ENCODE results near the gene RAE1.

The RAE1 gene

DNA sequence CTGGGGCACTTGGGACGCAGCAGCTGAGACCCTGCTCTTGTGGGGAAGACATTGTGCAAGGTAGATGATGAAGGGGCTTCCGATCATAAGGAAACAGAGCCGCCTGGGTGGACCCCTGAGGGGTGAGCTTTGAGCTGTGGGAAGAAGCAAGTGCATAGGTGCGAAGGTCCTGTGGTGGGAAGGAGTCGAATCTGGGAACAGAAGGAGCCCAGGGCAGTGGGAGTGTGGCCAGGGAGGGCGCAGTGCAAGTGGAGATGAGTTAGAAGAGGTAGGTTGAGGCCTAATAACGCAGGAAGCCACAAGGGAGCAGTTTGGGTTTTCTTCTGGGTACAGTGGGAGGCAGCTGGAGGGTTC, 50.5 kb downstream of the RAE1 start:
- no peak for DNase-seq

DNA sequence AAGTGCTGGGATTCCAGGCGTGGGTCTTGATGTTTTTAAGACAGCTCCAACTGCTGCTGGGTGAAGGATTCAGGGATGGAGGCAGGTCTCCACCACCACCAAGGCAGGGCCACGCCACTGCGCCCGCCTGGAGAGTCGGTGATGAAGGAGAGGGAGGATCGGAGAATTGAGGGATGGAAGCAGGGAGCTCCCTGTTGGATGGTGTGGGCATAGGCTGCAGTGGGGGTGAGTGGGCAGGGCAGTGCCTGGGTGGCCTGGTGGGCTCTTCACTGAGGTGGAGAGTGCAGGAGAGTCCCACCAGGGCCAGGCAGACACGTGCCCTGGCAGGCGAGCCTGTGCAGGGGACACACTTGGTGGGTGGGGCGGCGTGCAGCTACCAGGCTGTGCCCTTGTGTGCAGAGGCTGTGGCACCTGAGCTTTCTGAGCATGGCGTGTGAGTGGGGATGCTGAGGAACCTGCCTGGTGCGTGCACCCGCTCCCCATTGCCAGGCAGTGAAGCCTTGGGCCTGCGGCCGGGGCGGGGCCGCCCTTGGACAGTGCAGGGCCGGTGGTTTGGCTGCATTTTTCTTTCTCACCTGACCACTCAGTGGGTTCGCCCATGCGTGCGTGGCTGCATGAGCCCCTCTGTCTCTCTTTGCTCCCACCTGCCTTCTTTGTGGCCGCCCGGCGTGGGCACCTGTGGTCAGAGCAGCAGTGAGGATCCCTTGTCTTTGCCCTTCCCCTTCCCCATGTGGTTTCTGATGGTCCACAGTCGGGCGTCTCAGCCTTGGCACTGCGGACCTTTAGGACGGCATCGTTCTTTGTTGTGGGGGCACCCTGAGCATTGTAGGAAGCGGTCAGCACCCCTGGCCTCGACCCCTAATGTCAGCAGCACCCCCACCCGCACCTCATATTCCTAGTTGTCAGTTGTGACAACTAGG, 51.4 kb downstream of the RAE1 start:
- no peak for DNase-seq

DNA sequence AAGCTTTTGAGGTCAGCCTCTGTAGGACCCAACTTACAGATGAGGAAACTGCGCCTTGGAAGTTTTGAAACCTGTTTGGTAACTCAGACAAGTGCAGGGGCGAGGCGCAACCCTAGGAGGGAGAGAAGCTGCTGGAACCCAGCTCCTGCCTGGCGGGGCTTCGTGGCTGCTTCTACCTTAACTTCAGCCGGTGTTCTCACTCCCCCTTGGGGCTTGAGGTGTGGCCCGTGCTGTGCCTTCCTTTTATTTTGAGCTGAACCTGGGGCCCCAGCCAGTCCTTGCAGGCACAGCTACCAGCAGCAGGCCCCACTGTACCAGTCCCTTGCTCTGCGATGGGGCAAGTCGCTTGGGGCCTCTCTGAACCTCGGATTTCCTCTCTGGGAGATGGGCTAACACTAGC, 52.2 kb downstream of the RAE1 start:
- no peak for DNase-seq

DNA sequence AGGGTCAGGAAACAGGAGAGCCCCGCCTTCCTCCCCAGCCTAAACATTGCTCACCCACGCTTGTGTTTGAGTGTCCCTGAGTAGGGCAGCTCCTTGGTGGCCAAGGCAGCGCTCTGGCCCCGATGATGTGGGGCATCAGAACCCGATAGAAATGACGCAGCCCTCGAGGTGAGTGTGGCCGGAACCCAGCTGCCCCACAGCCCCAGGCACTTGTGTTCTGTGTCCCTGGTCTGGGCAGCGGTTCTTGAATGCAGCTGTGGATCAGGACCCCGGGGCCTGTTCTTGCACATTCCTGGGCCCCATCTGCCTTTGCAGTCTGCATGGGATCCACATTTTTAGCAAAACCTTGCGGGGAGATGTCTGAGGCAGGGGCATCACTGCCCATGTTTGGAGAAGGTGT, 53.0 kb downstream of the RAE1 start:
- no peak for DNase-seq

DNA sequence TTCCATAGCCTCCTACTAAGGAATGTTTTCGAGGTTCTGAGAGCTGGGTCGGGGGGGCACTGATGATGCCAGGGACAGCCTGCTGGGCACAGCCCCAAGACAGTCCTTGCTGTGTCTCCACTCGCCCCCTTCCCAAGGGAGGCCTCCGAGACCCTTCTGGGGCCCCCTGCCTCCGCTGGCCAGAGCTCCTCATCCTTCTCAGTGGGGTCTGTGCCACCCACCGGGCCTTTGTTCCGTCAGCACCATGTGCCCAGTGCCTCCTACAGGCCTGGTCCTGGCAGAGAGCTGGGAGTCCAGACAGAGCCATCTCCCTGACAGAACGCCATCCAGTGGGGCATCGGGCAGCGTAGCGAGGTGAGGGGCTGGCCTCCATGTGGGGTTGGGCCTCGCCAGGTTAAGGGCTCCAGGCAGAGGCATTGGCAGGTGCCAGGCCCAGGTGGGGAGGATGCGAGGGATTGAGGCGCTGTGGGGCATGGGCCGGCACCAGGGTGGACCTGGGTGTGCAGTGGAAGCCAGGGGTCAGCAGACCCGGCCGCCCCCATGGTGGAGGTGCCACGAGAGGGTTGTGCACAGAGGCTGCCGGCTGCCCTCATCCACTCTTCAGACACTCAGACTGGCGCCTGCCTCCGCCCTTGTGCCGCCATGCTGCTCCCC, 53.5 kb downstream of the RAE1 start:
- no peak for DNase-seq

DNA sequence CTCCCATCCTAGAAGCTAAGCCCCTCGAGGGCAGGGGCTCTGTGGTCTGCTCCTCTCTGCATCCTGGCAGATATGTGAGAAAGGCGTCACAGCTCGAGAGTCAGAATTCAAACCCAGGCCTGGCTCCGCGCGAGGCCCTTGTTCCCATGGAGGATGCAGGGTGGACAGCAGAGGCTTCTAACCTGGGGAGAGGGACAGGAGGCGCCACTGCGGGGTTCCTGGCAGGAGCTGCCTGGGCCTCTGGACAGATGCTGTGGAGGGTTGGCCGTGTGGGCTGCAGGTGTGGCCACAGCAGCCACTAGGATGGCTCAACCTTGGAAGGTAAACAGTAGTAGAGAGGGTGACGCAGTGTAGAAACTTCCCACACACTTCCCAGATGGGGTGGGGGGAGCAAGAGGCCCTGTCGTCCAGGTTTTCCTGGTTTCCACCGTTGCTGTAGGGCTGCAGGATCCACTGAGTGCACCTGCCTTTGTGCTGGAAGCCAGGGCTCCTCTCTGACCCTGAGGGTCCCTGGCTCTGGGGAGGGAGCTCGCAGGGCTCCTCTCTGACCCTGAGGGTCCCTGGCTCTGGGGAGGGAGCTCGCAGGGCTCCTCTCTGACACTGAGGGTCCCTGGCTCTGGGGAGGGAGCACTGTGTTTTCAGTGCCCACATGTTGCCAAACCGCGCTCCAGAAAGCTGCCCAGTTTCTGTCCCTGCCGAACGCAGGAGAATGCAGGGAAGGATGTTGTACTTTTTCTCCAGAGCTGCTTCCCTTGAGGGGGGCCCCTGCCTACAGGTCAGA, 54.4 kb downstream of the RAE1 start:
- DNase-seq, result no peak

DNA sequence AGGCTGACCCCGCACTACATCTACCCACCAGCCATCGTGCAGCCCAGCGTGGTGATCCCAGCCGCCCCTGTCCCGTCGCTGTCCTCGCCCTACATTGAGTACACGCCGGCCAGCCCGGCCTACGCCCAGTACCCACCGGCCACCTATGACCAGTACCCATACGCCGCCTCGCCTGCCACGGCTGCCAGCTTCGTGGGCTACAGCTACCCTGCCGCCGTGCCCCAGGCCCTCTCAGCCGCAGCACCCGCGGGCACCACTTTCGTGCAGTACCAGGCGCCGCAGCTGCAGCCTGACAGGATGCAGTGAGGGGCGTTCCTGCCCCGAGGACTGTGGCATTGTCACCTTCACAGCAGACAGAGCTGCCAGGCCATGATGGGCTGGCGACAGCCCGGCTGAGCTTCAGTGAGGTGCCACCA, 56.5 kb downstream of the RAE1 start:
- DNase-seq, result no peak

DNA sequence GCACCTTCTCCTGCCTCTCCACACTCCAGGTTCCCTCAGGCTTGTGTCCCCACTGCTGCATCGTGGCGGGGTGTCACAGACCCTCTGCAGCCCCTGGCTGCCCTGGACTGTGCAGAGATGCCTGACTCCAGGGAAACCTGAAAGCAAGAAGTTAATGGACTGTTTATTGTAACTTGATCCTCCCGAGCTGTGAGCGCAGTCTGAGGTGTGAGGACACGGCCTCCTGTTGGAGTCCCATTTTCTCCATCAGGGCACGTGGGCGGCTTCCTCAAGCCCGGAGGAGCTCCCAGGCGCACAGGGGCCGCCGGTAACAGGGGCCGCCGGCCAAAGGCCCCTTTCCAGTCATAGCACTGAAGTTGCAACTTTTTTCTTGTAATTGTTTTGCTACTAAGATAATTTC, 57.1 kb downstream of the RAE1 start:
- DNase-seq, result no peak

DNA sequence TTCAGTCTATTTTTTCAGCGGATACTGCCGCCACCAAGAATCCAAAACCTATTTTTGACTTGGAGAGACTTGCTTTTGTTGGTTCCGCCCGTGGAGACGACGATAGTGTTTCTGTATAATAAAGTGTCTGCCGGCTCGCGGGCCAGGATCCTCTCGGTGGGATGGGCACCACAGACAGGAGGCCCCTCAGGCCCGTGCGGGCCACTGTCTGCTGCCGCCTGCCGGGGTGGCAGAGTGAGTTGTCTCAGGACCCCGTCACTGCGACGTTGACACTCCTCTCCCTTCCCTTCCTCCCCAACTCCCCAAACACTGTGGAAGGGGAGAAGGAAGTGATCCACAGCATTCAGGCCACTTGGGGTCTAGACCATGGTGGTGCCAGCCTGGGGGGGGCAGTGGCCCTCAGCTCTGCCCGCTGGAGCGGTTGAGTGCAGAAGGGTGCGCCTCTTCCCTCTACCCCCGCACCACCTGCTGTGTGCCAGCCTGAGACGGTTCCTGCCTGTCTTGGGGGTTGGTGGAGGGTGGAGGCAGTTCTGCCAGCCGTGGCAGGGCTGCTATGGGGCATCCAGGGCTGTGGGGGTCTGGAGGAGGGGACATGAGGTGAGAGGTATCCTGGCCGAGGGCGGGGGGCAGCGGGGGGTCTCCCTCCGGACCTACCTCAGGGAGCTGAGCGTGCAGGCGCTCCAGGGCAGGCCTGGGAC, 57.6 kb downstream of the RAE1 start:
- DNase-seq, result no peak

DNA sequence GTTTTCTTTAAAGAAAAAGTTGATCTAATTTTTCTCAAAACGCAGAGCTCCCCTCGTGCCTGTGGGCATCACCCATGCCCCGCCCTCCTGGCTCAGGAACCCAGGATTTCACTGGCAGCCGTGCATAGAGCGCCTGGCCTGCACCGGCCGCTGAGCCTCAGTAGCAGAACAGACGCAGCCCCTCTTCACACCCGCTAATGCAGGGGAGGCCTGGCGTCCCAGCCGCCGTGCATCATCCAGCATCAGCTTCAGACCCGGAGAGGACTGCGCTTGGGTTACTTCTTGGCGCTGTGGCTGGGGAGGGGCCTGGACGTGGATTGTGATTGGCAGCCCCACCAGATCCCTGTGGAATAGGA, 58.2 kb downstream of the RAE1 start:
- no peak for DNase-seq

DNA sequence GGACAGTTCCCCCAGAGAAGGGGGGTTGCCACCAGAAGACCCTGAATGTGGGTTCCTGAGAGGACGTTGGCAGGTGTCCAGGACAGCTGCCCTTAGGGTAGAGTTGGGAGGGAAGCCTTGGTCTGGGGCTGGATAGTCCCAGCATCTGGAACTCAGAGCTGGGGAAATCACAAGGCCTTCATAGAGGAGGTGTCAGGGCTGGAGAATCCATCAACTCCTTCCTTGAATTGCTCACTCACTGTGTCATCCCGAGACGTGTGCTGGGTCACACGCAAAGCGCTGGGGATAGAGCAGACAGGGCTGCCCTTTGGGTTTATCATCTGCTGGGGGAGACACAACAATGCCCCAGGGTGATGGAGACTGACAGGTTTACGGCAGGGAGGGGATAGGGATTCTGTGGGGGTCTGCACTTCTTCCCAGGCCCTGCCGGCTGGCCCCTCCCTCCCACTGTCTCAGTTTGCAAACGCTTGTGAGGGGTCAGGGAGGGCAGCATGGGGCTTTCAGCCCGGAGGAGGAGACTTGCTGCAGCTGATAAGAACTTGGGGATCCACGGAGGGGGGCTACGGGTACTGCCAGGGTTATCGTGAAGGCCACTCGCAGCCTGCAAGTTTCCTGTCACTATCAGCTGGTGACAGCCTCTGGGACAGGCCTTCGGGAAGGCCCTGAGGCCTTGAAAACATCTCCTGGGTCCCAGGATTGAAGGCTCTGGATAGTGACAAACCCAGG, 58.8 kb downstream of the RAE1 start:
- no peak for DNase-seq

DNA sequence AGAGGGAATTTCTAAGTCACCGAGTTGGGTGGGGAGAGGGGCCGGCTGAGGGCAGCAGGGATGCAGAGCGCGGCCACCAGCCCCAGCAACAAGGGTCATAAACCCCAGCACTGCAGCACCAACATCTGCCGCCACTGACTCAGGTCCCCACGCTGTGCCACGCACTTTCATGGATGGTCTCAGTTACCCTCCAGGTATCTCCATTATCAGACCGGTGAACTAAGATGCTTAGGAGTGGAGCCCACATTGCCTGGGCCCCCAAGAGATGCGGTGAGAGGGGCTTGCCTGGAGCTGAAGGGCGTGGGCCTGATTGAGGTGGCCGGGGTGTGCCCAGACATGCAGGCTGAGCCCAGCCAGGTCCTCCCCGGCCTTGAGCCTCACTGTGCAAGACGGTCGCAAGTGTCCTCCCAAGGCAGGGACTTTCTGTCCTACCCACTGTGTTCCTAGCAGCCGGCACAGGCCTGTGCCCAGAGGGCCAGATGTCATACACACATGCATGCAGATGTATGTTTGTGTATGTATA, 59.4 kb downstream of the RAE1 start:
- DNase-seq, result no peak

DNA sequence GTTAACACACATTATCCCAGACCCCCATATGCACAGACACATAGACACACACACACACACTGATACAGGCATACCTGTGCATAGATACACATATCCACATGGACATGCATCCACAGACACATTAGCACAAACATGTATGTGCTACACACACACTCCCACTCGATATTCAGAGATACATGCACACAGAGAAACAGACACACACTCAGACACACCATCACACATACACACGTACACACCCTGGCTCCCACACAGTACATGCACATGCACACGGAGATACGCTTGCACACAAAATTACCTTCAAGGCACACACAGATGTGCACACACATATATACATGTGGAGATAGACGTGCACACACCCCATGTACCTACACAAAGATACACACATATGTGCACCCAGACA, 59.9 kb downstream of the RAE1 start:
- DNase-seq, result no peak

DNA sequence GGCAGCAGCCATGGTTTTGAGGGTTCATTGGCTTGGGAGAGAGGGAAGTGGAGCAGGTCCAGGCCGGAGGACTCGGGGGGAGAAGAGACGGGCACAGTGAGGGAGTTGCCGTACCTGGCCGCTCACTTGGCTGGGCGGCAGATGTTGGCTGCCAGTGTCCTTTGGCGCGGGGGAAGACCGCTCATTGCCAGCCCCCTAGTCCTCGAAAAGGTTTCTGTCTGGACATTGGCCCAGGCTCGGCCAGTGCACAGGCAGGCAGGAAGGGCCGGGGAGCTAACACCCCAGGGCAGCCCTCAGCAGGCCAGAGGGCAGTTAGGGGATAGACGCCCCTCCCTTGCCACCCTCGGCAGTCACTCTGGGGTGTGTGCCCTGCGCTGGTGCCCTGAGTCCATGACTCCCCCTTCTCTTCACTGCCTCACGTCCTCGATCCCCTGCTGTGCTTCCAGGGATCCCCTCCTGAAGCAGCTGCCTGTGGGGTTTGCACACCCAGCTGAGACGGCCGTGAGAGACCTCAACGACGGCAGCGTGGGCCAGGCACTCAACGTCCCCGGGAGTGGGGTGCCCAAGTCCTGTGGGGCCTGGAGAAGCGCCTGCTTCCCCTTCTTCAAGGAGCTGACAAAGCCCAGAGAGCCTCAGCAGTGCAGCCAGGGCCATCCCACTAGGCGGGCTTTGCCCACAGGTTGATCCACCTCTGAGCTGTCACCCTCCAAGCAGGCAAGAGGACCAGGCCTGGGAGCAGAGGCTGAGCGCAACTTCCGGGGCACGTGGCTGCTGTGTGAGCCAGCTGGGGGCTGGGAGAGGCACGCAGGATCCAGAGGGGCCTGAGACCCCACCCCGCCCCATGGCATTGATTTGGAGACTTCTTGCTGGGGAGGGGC, 60.6 kb downstream of the RAE1 start:
- no peak for DNase-seq

DNA sequence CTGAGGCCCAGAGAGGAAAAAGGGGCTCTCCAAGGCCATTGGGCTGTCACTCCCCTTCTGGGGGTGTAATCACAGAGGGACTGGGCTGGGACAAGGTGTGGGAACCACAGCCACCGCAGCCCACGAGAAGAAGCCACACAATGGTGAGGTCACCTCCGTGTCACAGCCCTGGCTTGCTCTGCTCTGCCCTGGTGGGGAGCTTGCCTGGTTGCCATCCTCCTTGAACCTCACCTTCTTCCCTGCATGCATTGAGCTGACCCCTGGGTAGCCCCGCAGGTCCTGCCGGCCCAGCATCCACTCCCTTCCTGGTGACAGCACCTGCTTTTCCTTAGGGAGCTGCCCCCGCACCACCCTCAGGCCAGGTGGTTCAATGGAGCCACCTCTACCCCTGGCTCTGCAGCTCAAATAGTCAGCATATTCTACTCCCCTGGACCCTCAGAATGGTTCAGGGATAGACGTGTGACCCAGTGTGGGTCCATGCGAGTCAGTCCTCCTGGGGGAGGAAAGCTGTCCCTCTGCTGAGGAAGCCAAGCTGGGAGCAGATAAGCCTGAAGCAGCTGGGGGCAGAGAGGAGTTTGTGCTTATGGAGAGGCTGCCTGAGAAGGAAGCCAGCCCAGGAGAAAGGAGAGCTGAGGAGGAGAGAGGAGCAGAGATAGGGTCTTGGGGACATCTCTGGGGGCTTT, 61.4 kb downstream of the RAE1 start:
- no peak for DNase-seq

DNA sequence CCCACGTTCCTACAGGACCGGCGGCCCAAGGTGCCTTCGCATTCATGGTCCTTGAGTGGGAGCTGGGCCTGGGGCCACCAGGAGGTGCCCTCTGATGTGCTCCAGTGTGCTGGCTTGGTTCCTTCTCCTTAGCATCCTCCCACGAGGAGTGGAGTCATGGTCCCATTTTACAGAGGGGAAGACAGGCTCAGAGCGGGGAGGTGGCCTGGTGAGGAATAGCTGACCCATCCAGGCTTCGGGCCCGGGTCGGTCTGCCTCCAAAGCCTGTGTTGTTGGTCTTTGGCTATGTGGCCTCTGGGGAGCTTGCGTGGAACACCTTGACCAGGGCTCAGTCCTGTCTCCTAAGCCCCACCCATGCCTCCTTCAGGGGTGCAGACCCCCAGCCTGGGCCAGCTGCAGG, 62.9 kb downstream of the RAE1 start:
- DNase-seq, result no peak

DNA sequence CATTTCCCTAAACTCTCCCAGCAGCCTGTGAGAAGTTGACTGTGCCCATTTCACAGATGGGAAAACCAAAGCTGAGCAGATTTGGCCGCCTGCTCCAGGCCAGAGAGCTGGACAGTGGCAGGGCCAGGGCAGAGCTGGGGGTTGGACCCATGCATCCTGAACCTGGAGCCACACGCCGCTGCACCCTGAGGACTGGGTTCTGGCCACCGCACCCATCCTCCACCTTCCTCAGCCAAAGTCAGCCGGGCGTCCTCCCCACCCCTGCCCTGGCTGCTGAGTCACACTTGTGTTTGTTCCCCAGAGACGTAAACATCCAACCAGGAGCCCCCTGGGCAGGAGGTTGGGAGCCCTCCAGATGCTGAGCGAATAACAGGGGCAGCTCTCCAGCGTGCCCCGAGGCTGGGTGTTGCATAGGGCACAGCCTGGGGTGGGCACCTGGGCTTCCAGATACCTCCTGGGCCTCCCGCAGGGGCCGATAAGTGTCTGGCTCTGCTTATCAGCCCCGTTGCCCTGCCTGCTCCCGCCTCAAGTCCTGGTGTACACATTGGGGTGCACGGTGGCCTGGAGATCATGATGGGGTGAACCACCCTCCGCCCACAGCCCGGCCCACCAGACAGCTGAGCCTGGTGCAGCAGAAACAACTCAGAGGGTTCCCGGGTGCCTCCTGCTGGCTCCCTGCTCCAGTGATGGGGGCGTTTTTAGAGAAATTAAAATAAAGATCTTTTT, 64.0 kb downstream of the RAE1 start:
- DNase-seq, result no peak

DNA sequence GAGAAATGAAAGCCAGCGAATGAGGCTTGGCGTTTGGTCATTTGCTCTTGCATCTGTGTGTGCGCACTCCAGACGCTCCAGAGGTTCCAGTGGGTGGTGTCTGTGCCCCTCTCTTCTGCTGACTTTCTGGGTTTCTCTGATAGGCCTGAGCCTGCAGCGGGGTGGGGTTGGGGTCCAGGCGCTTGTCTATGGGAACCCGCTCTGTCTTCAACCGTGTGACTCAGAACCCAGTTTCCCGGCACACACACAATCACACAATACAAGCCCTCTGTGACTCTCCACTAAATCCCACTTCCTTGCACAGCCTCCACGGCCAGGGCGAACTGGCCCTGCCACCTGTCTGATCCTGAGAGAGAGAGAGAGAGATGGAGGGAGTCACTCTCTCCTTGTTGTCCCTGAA, 64.7 kb downstream of the RAE1 start:
- DNase-seq, result no peak

DNA sequence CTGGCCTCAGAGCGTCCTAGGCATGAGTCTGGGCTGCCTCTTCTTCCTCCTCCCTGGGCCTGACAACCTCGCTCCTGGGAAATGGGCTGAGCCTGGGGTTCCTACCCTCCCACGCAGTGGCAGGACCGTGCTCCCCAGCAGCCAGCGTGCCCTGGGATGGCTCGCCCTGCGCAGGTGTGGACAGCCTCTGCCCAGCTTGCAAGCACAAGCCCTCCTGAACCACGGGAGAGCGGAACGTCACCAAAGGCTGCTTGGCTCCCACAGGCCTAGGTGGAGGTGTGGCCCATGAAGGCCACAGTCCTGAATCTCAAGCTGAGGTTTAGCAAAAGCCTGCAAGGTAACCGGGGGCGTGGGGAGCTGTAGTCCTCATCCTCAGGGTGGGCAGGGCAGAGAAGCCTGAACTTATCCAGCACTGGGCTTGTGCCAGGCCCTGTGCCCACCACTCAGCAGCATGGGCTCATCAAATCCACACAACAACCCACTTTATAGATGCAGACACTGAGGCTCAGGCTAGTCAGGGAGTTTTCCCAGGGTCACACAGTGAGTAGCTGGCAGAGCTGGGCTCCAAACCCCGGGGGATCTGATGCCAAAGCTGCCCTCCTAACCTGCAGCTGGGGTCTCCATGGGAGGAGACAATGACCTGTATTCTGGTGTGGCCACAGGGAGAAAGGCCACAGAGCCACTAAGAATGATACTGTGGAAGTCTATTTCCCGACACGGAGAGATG, 65.4 kb downstream of the RAE1 start:
- DNase-seq, result no peak

Data from CD4-positive, alpha-beta T cell treated with Interleukin-12 subunit alpha and Interleukin-12 subunit beta, for 1 hour (primary cell).